Measurements from ENCODE around the gene ATP6V1B1.

GRCh38 chr2:70903641-70904340 is 31.9 kb upstream of the ATP6V1B1 start:
- TF ChIP-seq CTCF (IDR thresholded peaks at IDR 0.05) = no peak
- no peak for TF ChIP-seq POLR2A (IDR thresholded peaks at IDR 0.05)
